Activated CD4-positive, CD25-positive, alpha-beta regulatory T cell treated with anti-CD3 and anti-CD28 coated beads, Interleukin-2, amount 50 U/mL, for 16 hours (primary cell): Measurements from ENCODE around the gene TYW1B.
"Not testable (repeated sequence)": the region's sequence is repeated elsewhere in the genome, so short reads cannot be mapped to it uniquely, and the experiment has no call there.

Experiments used
- DNase-seq: peaks from one replicate; pipeline ENCODE4 v3.0.0-alpha.2; 2020; ENCODE audit warnings: low read depth, low spot score

TYW1B gene

DNA sequence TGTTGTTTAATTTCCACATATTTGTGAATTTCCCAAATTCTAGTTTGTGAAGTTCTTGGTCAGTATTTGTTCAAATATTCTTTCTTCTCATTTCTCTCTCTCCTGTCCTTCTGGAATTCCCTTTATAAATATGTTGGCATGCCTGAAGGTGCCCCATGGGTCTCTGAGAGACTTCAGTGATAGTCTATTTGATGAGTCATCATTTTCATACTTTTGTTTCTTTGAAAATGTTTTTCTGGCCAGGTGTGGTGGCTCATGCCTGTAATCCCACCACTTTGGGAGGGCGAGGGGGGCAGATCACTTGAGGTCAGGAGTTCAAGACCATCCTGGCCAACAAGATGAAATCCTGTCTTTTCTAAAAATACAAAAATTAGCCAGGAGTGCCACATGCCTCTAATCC, 127.5 kb downstream of the TYW1B start:
- DNase-seq, result not testable (repeated sequence)

DNA sequence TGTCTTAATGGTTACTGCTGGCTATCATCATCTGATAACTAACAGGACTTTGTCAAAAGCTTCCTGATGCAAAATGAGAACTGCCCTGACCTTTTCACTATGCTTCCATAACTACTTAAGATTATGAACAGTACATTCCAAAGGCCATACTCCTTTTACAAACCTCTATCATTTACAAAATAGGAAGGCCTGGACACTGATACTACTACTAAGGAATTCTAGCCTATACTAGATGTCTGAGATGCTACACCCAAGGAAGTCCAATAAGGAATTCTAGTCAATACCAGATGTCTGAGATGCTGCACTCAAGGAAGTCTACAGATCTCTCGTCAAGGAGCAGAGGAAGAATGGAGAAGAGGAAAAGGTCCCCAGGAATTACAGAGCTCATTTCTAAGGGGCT, 130.9 kb downstream of the TYW1B start:
- DNase-seq, result not testable (repeated sequence)

DNA sequence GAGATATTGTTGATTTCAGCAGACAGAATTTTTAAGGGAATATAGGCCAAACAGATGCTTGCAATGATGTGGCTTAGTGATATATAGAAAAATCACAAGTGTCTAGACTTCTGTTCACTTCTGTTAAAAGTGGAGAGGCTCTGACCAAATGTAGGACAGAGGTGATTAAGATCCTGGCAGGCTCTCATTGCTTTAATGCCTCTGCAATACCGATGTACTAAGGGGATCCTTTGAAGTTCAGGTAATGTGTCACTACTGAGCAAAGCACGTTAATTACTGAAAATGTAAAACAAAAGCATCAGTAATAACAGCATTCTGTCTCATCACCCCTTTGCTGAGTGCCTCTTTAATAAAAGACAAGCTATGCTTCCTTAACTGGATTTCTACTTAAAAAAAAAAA, 131.4 kb downstream of the TYW1B start:
- DNase-seq, result not testable (repeated sequence)

DNA sequence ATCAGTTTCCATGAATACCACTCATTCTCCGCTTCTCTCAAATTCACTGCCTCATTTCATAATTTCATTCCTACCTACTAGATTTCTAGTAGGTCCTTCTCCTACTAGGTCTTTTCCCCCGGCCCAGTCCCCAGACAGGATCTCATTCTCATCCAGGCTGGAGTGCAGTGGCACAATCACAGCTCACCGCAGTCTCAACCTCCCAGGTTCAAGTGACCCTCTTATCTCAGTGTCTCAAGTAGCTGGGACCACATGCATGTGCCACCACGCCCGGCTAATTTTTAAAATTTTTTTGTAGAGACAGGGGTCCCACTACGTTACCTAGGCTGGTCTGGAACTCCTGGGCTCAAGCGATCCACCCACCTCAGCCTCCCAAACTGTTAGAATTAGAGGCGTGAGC, 132.5 kb downstream of the TYW1B start:
- DNase-seq, result not testable (repeated sequence)

DNA sequence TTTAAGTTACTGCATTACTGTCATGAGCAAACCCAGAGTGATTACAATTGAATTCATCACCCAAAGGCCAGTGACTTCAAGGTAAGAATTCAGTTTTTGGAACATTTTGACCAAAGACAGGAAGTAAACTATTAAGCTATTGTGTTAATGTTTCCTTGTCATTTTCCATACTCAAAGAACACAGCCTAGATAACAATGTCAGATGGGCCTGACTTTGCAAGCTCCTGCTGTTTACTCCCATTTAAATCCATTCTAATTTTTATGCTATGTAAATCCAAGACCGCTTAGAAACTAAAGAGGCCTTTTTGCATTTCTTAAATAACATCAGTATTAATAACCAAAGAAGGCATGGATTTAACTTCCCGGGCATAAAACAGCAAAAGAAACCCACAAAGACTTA, 136.6 kb downstream of the TYW1B start:
- DNase-seq, result not testable (repeated sequence)

DNA sequence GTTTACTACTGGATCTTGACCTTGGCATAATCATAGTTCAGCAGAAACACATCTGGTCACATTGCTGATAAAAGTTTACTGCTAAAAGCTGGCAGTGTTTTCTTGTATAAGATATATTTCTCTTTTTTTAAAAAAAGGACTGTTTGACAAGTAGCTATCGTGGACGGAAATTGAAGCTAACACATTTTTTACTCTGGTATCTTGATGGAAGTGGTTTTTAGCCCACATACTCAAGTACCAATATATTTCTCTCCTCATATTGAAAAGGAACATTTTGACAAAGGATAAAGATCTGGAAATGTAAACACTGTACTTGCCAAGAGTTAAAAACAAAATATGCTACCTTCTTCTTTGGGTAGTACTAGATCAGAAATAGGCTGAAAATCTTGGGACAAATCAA, 137.8 kb downstream of the TYW1B start:
- not testable (repeated sequence) for DNase-seq

DNA sequence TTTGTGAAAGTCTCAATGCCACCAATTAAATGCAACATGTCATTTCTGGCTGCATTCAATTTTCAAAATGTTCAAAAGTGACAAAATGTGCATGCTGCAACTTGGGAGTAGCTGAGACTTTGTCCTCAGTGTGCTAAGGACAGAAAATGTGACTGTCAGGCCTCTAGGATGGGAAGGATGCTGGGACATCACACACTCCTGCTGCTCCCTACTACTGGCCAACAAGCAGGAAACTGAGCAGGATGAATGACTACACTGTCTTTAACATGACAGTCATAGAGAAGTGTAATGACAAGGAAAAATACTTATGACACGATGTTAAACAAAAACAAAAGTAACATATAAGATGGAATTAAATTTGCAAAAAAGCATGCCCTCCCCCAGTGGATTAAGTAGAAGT, 138.7 kb downstream of the TYW1B start:
- DNase-seq, result not testable (repeated sequence)

DNA sequence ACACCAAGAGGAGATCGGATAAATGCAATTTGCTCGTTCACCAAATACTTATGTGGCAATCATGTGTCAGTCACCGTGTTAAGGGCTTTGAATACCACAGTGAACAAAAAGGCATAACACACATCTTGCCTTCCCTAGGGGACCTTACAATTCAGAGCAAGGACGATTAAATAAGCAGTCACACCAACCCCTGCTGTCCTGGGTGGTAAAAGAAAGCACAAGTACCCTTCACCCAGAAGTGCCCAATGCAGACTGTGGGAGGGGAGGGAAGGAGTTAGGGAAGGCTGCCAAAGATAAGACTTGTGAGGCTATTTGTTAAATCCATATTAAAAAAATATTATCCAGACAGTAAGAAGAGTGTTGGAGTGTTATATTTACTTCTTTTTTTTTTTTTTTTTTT, 146.8 kb downstream of the TYW1B start:
- not testable (repeated sequence) for DNase-seq

DNA sequence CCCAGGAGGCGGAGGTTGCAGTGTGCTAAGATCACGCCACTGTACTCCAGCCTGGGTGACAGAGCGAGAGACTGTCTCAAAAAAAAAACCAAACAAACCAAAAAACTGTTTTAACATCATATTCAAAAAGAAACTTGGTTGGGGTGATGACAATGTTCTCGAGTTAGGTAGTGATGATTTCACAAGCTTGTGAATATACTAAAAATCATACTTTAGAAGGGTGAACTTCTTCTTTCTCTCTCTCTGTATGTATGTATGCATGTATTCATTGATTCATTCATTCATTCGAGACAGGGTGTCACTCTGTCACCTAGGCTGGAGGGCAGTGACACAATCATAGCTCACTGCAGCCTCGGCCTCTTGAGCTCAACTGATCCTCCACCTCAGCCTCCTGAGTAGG, 151.1 kb downstream of the TYW1B start:
- not testable (repeated sequence) for DNase-seq

DNA sequence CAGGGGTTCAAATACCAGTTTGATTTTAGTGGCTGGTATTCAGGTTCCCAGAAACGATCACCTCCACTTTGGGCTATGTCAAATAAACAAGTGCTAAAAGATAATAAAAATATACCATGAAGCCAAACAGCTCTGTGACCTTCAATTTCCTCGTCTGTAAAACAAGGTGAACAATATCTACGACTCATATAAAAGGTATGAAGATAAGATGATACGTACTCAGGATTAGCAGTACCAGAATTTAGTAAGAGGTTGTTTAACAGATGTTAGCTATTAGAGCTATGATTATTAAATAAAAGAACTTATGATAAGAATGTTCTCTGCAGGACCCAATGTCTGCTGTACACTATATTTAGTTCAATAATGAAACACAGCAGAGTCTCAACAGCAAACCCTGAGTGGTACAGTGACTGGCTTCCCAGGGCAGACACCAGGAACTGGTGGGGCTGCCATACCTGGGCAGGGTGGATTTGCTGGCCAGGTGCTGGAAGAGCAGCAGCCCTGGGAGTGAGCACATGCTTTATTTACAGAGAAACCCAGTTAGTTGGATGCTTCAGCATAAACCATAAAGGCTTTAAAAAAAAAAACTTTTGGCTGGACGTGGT, 151.8 kb downstream of the TYW1B start:
- DNase-seq, result not testable (repeated sequence)

DNA sequence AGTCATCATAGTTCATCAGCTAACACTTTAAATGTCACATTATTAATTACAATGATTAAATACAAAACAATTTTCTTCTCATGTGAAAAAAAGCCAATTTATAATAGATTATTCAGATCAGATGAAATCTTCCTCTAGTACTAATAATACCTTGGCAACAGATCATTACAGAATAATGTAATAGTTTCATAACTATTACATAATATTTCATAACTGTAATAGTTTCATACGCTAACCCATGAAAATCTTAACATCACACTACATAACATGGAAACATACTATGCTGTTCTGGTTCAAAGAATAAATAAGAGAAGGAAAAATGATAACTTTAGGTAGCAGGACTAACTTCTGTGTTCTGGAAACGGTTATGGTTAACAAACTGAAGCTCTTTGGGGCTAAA, 152.3 kb downstream of the TYW1B start:
- DNase-seq, result not testable (repeated sequence)

DNA sequence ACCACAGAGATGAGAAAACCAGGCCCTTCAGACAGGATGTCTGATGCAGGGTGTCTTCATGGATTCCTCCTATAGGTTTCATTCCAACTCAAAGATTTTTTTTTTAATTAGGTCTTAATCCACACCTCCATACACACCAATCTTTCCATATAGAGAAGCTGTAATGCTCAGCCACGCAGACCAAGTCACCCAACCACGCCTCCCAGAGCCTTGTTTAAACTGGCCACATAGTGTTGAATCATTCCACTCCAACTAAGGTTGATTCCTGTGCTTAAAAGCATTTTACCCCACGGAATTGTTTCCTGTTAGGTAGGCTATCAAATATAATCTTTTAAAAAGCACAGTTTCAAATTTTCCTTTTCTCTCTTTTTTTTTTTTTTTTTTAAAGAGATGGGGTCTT, 153.6 kb downstream of the TYW1B start:
- no peak for DNase-seq

DNA sequence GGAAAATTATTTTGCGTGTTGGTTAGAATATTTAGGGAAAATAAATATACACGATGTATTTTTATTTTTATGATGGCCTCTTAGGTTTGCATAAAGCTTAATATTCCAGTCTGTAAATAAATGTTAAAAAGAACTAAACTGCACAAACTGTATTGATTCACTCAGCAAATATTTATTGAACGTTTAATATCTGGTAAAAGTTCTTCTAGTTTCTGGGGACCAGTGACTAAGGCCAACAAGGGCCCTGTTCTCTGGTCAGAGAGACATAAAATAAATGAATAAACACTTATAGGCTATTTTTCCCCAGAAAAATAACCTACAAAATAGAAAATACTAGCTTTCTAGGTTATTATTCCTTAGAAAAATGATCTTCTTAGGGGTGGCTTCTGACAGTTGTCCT, 157.2 kb downstream of the TYW1B start:
- DNase-seq, result not testable (repeated sequence)

DNA sequence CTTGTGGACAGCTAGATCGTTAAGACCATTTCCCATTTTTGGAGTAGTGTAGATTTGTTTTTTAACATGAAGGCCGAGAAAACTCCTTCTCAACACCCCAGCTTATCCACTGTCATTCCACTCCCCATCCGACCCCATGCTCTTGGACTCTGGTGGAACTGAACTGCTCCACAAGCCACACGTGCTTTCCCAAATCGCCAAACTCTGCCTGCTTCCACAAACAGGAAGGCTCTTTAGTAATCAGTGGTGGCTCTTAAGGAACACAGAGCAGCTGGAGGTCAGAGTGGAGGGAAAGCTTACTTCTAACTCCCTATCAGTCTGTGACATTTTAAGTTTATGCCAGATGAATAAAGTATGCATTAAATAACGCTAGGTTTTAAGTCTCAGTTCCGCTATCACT, 159.6 kb downstream of the TYW1B start:
- not testable (repeated sequence) for DNase-seq

DNA sequence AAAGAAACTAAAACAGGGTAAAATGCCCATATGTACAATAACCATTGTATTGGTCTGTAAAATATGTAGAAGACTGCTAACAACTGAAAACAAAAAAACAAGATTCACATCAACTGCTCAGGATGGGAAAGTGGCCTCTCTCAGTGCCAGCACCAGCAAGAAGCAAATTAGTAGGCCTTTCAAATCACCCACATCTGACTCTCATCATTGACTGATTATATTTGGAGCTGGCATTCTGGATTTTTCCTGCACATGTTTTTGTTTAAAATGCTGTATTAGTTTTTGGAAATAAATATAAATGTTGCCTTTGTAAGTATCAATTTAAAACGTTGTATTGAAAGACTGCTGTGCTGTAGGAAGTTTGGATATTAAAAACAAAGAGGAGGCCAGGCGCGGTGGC, 161.0 kb downstream of the TYW1B start:
- not testable (repeated sequence) for DNase-seq

DNA sequence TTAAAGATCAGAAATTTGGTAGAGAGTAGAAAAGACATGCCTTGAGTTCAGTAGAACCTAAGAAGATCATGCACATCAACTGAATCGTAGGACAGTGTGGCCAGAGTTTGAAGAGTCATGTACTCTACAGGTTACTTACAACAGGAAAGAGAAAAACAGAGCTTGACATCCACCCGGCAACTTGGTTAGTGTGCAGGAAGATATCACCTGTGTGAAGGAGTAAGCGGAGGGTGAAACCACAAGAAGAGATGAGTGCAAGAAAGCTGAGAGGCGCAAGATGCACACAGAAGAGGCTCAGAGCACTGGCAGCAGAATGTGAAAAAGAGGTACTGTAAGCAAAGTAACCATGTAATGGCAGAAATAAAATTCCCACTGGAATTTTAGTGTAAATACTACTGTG, 179.4 kb downstream of the TYW1B start:
- not testable (repeated sequence) for DNase-seq

DNA sequence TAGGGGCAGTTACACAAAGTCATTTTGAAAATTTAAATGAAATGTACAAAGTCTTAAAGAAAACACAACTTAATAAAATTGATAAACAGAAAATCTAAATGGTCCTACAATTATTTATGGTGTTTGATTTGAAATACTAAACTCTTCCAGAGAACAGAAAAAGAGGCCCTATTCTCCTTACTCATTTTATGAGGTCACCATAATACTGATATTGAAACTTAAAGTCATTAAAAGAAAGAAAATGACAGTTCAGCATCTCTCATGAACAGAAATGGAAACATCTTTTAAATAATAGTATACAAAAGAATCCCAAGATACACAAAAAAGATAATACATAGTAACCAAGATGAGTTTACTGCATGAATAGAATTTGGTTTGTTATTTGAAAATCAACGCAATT, 184.3 kb downstream of the TYW1B start:
- DNase-seq, result not testable (repeated sequence)

DNA sequence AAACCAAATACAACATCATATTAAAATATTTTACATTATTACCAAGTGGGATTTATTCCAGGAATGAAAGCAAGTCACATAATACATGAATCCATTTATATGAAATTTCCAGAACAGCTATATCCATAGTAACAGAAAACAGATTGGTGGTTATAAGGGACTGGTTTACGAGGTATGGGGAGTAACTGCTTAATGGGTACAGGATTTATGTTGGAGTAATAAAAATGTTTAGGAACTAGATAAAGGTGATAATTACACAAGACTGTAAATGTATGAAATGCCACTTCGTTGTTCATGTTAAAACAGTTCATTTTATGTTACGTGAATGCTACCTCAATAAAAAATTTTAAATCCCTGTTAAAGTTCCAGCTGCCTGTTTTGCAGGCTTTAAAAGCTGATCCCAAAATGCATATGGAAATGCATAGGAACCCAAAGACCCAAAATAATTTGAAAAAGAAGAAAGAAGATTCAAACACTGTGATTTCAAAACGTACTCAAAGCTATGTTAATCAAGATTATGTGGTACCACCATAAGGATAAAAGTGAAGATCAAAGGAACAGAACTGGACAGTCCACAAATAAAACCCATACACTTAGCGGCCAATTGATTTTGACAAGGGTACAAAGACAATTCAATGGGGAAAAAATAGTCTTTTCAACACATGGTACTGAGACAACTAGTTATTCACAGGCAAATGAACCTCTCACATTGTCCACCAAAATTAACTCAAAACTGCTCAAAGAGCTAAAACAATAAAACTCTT, 186.3 kb downstream of the TYW1B start:
- not testable (repeated sequence) for DNase-seq

DNA sequence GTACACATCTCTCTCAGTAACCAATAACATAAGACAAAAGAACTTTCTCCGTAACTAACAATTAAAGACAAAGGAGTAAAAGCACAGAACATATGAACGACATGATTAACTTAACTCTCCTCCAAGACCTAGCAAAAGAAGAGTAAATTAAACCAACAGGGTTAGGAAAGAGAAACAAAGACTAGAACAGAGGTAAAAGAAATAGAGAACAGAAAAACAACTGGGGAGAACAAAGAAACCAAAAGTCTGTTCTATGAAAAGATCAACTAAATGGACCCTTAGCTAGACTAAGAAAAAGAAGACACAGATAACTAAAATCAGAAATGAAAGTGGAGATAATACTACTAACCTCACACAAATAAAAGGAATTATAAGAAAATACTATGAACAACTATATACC, 187.3 kb downstream of the TYW1B start:
- DNase-seq, result not testable (repeated sequence)

DNA sequence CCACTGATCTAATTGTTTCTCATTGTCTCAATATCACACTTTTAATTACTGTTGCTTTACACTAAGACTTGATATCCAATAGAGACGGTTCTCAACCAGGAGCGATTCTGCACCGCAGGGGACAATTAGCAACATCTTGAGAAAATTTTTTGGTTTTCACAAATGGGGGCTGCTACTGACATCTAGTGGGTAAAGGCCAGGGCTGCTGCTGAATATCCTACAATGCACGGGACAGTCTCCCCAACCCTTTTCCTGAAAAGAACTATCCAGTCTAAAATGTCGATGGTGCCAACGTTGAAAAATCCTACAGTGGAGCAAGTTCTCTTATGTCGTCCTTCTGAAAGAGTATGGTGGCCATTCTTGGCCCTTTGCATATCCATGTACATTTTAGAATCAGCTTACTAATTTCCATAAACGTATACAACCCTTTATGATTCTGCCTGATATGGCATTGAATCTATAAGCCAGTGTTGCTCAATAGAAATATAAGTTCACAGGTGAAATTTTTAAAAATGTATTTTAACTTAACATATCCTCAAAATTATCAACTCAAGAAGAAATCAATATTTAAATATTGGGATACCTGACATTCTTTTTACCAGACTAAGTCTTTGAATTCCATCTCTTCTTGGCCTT, 192.6 kb downstream of the TYW1B start:
- not testable (repeated sequence) for DNase-seq

DNA sequence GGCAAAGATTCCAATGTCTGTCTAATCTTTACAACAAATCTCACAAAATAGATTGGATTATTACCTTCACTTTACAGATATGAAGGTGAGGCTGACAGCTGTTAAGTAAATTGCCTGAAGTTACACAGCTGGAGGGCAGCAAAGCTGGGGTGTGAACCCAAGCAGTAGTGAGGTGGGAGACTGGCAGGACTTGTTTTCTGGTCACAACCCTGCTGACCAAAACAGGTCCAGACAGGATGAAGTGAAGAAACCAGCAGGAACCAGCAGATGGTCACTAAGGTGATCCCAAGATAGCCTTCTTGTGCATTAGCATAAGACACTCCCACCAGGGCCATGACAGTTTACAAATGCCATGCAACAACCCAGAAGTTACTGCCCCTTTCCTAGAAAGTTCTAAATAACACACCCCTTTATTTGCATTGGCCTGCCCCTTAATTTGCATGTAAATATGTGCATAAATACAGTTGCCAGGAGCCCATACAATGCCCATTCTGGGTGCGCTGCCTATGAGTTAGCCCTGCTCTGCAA, 195.2 kb downstream of the TYW1B start:
- not testable (repeated sequence) for DNase-seq

DNA sequence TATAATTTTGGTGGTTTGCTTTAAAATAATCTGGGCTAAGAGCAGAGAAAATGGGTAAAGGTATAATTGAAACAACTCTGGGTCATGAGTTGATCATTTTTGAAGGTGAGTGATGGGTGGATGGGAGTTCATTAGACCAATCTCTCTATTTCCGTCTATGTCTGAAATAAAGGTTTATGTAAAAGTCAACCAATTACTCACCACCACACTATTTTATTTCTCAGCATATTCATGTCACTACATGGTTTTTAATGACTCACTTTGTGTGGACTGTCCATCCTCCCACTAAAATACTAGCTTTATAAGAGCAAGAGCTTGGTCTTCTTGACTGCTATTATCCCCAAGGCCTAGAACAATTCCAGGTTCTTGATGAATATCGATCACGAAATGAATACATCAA, 199.6 kb downstream of the TYW1B start:
- not testable (repeated sequence) for DNase-seq
